ENCODE measurements around the gene COL27A1.

DNA sequence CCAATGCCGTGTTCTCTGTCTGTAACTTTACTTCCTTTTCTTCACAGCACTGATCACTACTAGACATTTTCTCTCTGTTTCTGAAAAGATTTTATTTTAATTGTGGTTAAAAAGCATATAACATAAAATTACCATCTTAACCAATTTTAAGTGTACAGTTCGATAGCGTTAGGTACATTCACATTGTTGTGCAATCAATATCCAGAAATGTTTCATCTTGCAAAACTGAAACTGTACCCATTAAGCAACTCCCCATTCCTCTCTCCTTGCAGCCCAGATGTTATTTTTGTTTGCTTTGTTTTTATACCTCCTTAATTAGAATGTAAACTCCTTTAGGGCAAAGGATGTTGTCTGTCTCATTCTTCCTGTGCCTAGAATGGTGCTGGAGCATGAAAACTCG is 47.5 kb downstream of the COL27A1 start:
- no peak for TF ChIP-seq ZC3H10 (CRISPR knock-in tag; IDR thresholded peaks at IDR 0.05)
- TF ChIP-seq, protein P1, sequence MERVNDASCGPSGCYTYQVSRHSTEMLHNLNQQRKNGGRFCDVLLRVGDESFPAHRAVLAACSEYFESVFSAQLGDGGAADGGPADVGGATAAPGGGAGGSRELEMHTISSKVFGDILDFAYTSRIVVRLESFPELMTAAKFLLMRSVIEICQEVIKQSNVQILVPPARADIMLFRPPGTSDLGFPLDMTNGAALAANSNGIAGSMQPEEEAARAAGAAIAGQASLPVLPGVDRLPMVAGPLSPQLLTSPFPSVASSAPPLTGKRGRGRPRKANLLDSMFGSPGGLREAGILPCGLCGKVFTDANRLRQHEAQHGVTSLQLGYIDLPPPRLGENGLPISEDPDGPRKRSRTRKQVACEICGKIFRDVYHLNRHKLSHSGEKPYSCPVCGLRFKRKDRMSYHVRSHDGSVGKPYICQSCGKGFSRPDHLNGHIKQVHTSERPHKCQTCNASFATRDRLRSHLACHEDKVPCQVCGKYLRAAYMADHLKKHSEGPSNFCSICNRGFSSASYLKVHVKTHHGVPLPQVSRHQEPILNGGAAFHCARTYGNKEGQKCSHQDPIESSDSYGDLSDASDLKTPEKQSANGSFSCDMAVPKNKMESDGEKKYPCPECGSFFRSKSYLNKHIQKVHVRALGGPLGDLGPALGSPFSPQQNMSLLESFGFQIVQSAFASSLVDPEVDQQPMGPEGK (CRISPR knock-in tag; IDR thresholded peaks at IDR 0.05; ENCODE audit: borderline replicate concordance), result no peak
- no peak for TF ChIP-seq ARNTL (CRISPR knock-in tag; IDR thresholded peaks at IDR 0.05; ENCODE audit: borderline replicate concordance, low read depth)
- TF ChIP-seq, protein P2, sequence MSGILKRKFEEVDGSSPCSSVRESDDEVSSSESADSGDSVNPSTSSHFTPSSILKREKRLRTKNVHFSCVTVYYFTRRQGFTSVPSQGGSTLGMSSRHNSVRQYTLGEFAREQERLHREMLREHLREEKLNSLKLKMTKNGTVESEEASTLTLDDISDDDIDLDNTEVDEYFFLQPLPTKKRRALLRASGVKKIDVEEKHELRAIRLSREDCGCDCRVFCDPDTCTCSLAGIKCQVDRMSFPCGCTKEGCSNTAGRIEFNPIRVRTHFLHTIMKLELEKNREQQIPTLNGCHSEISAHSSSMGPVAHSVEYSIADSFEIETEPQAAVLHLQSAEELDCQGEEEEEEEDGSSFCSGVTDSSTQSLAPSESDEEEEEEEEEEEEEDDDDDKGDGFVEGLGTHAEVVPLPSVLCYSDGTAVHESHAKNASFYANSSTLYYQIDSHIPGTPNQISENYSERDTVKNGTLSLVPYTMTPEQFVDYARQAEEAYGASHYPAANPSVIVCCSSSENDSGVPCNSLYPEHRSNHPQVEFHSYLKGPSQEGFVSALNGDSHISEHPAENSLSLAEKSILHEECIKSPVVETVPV (CRISPR knock-in tag; IDR thresholded peaks at IDR 0.05), result no peak
